Upper lobe of left lung (tissue), 6 donors: ENCODE measurements around the gene FOXA2. TPM values are rescaled to one million over a fixed set of nuclear protein-coding genes. Genes with fewer than 3 reads are reported as not detected.

ENCODE experiments used
- ATAC-seq, 2 donors: fragments of 200-7000 bp; cut with Tn5 transposase; one replicate each; pipeline ENCODE4 v1.9.1; 2022; ENCODE audit warnings: mild to moderate bottlenecking in 2 of 2, moderate library complexity in 2 of 2; ENCODE audit not compliant: low FRiP score in 2 of 2
- DNase-seq, 2 donors: peaks; one replicate each; pipeline ENCODE4 v3.0.0-alpha.2; 2019 to 2020
- H3K27ac ChIP-seq, 4 donors: fragments of 200-600 bp; sonication (generic); one replicate each; pipeline ENCODE4 v1.5.1; 2016 to 2019
- H3K27me3 ChIP-seq, 4 donors: fragments of 200-600 bp; sonication (generic); one replicate each; pipeline ENCODE4 v1.5.1; 2017 to 2019
- H3K36me3 ChIP-seq, 4 donors: fragments of 200-600 bp; sonication (generic); one replicate each; pipeline ENCODE4 v1.5.1; 2016 to 2019
- H3K4me1 ChIP-seq, 4 donors: fragments of 200-600 bp; sonication (generic); one replicate each; pipeline ENCODE4 v1.5.1; 2018 to 2019
- H3K4me3 ChIP-seq, 4 donors: fragments of 200-600 bp; sonication (generic); one replicate each; pipeline ENCODE4 v1.5.1; 2017 to 2019; ENCODE audit warnings: mild to moderate bottlenecking in 2 of 4, moderate library complexity in 1 of 4
- H3K9me3 ChIP-seq, 4 donors: fragments of 200-600 bp; sonication (generic); one replicate each; pipeline ENCODE4 v1.5.1; 2018 to 2019
- CTCF ChIP-seq, 6 experiments: fragments of 450-650 bp in 4 of 6; fragments of 200-600 bp in 2 of 6; sonication (generic) in 2 of 6; IDR thresholded peaks; one replicate each; pipeline ENCODE4 v1.5.1; 2016 to 2019; ENCODE audit warnings: antibody characterized with exemption in 6 of 6
- EP300 ChIP-seq, 4 donors: sonication (generic); formaldehyde crosslinking; IDR thresholded peaks; one replicate each; pipeline ENCODE4 v1.5.1; 2017; ENCODE audit warnings: antibody characterized with exemption in 4 of 4, control low read depth in 2 of 4
- POLR2A ChIP-seq, 4 donors: fragments of 450-650 bp; IDR thresholded peaks; one replicate each; pipeline ENCODE4 v1.5.1; 2016 to 2017; ENCODE audit warnings: antibody characterized with exemption in 4 of 4, mild to moderate bottlenecking in 2 of 4
- POLR2AphosphoS5 ChIP-seq, 2 donors: sonication (generic); formaldehyde crosslinking; IDR thresholded peaks; one replicate each; pipeline ENCODE4 v1.5.1; 2017; ENCODE audit warnings: antibody characterized with exemption in 2 of 2
- WGBS, 2 donors: methylation state at CpG; one replicate each; pipeline ENCODE4 v1.1.5; 2017 to 2018; 5-methylcytosine and 5-hydroxymethylcytosine counted together
- total RNA-seq, 6 donors: library from RNA; depleted of rRNA in 4 of 6; stranded (reverse); fragments of >200 nt in 4 of 6; gene quantifications; one replicate each; pipeline versions ENCODE4 v1.1.0 to v1.2.1, GENCODE V29; 2016 to 2021
- donor health status: DM: no; HTN: no; CAD: no; lungs with moderate emphysema.
- donor health status: DM: no; HTN: yes; CAD: no; lungs with severe emphysema.

FOXA2 gene
- total RNA-seq, 6 donors from 2014 or later, result 23.2 to 80.6 (median 44.3) TPM

- no peak for DNase-seq
- WGBS, 2 donors, result 67 to 77% methylated on average over 1 of the region's 1 CpG
Measured at GRCh38 chr20:22597303-22597702, 12.9 kb upstream of the FOXA2 start.

DNA sequence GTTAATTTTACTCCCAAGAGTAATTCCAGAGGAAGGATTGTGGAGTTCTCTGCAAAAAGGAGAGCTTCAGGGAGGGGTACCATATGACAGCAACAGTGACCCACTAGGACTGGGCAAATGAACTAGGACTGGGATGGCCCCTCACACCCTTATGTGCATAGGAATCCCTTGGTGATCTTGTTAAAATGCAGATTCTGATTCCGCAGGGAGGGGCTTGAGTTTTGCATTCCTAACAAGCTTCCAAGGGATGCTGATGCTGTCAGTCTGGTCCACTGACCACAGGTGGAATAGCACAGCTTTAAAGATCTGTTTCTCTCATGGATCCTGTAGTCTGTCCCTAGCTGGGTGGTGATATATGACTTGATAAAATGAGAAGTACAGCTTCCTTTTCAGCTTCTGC, 6.3 kb upstream of the FOXA2 start:
- no peaks in the 10 kb centered on the region for H3K36me3 ChIP-seq
- no peaks in the 10 kb centered on the region for H3K9me3 ChIP-seq
- H3K4me3 ChIP-seq, result no peak overlapping the region
- DNase-seq (no peak), ATAC-seq (no peak)
- TF ChIP-seq POLR2A (IDR thresholded peaks at IDR 0.05) (no peak), EP300 (IDR thresholded peaks at IDR 0.05) (no peak), POLR2AphosphoS5 (IDR thresholded peaks at IDR 0.05) (no peak), CTCF (IDR thresholded peaks at IDR 0.05) (no peak)
- WGBS, 2 donors, result 43% methylated on average over 1 of the region's 1 CpG
- H3K27me3 ChIP-seq, result peaks cover 0 to 11% (median 5%) of the 10 kb centered on the region in 4 donors
- peaks cover 5 to 15% (median 9%) of the 10 kb centered on the region in 4 donors for H3K4me1 ChIP-seq
- no peak overlapping the region for H3K27ac ChIP-seq

More at GRCh38 chr20:22597303-22597702, 12.9 kb upstream of the FOXA2 start:
- Histone ChIP-seq H3K9me3 (no peaks in the 10 kb centered on the region), H3K36me3 (no peaks in the 10 kb centered on the region), H3K27me3 (no peaks in the 10 kb centered on the region), H3K4me3 (no peak overlapping the region), H3K4me1 (no peaks in the 10 kb centered on the region), H3K27ac (no peak overlapping the region)
- ATAC-seq, result no peak
- TF ChIP-seq POLR2AphosphoS5 (IDR thresholded peaks at IDR 0.05) (no peak), EP300 (IDR thresholded peaks at IDR 0.05) (no peak), POLR2A (IDR thresholded peaks at IDR 0.05) (no peak), CTCF (IDR thresholded peaks at IDR 0.05) (no peak)

GRCh38 chr20:22586645-22587310, 2.4 kb upstream of the FOXA2 start:
- DNase-seq (peak; percentile 74 to 94), ATAC-seq (peak; percentile 52 to 54)
- WGBS, 2 donors, result 13 to 23% methylated on average over 13 to 29 of the region's 47 CpGs
- Histone ChIP-seq H3K9me3 (no peaks in the 10 kb centered on the region), H3K27me3 (peaks cover 0 to 39% (median 21%) of the 10 kb centered on the region in 4 donors), H3K4me1 (peaks cover 15 to 44% (median 20%) of the 10 kb centered on the region in 4 donors), H3K36me3 (no peaks in the 10 kb centered on the region), H3K27ac (no peak overlapping the region), H3K4me3 (peak overlapping the region in 3 of 4 donors; percentile 29 to 46 (median 44))
- TF ChIP-seq CTCF (IDR thresholded peaks at IDR 0.05), result peak in 5 of 6 experiments; percentile 25 to 79 (median 71)
- no peak for TF ChIP-seq POLR2AphosphoS5 (IDR thresholded peaks at IDR 0.05)

GRCh38 chr20:22585786-22586493, 1.6 kb upstream of the FOXA2 start:
- Histone ChIP-seq H3K27ac (peak overlapping the region; percentile 77 to 91 (median 88)), H3K9me3 (no peaks in the 10 kb centered on the region), H3K36me3 (no peaks in the 10 kb centered on the region), H3K27me3 (peaks cover 0 to 42% (median 22%) of the 10 kb centered on the region in 4 donors), H3K4me3 (peak overlapping the region in 2 of 4 donors; percentile 48 to 53), H3K4me1 (peaks cover 15 to 44% (median 20%) of the 10 kb centered on the region in 4 donors)
- peak in 1 of 2 donors; percentile 66 for DNase-seq
- 33 to 40% methylated on average over 20 to 29 of the region's 29 CpGs for WGBS, 2 donors
- no peak for ATAC-seq
- TF ChIP-seq POLR2A (IDR thresholded peaks at IDR 0.05) (no peak), CTCF (IDR thresholded peaks at IDR 0.05) (no peak), POLR2AphosphoS5 (IDR thresholded peaks at IDR 0.05) (no peak), EP300 (IDR thresholded peaks at IDR 0.05) (no peak)
